HEK293T (cell line): ENCODE data around the gene SYTL2.

Experiments used
- CTCF ChIA-PET: fragments of 350-600 bp; formaldehyde crosslinking; extraction: SDS; loops from one replicate; lab custom pipeline; 2021; ENCODE audit warnings: antibody characterized with exemption, inconsistent platforms; lab: Yijun Ruan, JAX
- POLR2A ChIA-PET: fragments of 350-600 bp; formaldehyde crosslinking; extraction: SDS; loops from one replicate; lab custom pipeline; 2020; ENCODE audit warnings: antibody characterized with exemption, inconsistent platforms; lab: Yijun Ruan, JAX
- DNase-seq: peaks from one replicate; pipeline ENCODE4 v3.0.0; 2012; ENCODE audit warnings: mixed read lengths; ENCODE audit errors: extremely low spot score
- ARNT ChIP-seq: fragments of 450-650 bp; IDR thresholded peaks from 2 replicates; pipeline ENCODE4 v1.6.1; 2017; ENCODE audit warnings: mild to moderate bottlenecking
- BHLHE40 ChIP-seq: fragments of 450-650 bp; IDR thresholded peaks from 2 replicates; pipeline ENCODE4 v1.6.1; 2016; ENCODE audit warnings: mild to moderate bottlenecking, moderate library complexity, borderline replicate concordance
- CTBP1 ChIP-seq: fragments of 450-650 bp; IDR thresholded peaks from 2 replicates; pipeline ENCODE4 v1.6.1; 2016; ENCODE audit warnings: borderline replicate concordance
- ELF4 ChIP-seq: fragments of 450-650 bp; IDR thresholded peaks from 2 replicates; pipeline ENCODE4 v1.6.1; 2017; ENCODE audit warnings: antibody characterized with exemption
- FOXA1 ChIP-seq: fragments of 450-650 bp; IDR thresholded peaks from 2 replicates; pipeline ENCODE4 v1.6.1; 2016; ENCODE audit warnings: mild to moderate bottlenecking
- FOXK2 ChIP-seq: fragments of 450-650 bp; IDR thresholded peaks from 2 replicates; pipeline ENCODE4 v1.6.1; 2016; ENCODE audit warnings: mild to moderate bottlenecking
- FOXM1 ChIP-seq: fragments of 450-650 bp; IDR thresholded peaks from 2 replicates; pipeline ENCODE4 v1.6.1; 2017; ENCODE audit warnings: mild to moderate bottlenecking, borderline replicate concordance
- HDGF ChIP-seq: fragments of 450-650 bp; IDR thresholded peaks from 2 replicates; pipeline ENCODE4 v1.6.1; 2017; ENCODE audit warnings: antibody characterized with exemption, borderline replicate concordance
- L3MBTL2 ChIP-seq: fragments of 450-650 bp; conservative IDR thresholded peaks from 2 replicates; pipeline ENCODE4 v1.6.1; 2016; ENCODE audit warnings: mild to moderate bottlenecking
- LEF1 ChIP-seq: fragments of 450-650 bp; IDR thresholded peaks from 2 replicates; pipeline ENCODE4 v1.6.1; 2017; ENCODE audit warnings: mild to moderate bottlenecking, borderline replicate concordance
- NFRKB ChIP-seq: fragments of 450-650 bp; IDR thresholded peaks from 2 replicates; pipeline ENCODE4 v1.6.1; 2016; ENCODE audit warnings: mild to moderate bottlenecking, moderate library complexity
- SP1 ChIP-seq: fragments of 450-650 bp; IDR thresholded peaks from 2 replicates; pipeline ENCODE4 v1.6.1; 2017
- SUZ12 ChIP-seq: fragments of 450-650 bp; IDR thresholded peaks from 2 replicates; pipeline ENCODE4 v1.6.1; 2016; ENCODE audit warnings: mild to moderate bottlenecking
- TARDBP ChIP-seq: fragments of 450-650 bp; IDR thresholded peaks from 2 replicates; pipeline ENCODE4 v1.6.1; 2016
- ZNF384 ChIP-seq: fragments of 450-650 bp; IDR thresholded peaks from 2 replicates; pipeline ENCODE4 v1.6.1; 2016
- TF ChIP-seq, protein P1 (sequence below): fragments of 450-650 bp; IDR thresholded peaks from 2 replicates; pipeline ENCODE4 v1.6.1; 2016

Gene SYTL2

DNA sequence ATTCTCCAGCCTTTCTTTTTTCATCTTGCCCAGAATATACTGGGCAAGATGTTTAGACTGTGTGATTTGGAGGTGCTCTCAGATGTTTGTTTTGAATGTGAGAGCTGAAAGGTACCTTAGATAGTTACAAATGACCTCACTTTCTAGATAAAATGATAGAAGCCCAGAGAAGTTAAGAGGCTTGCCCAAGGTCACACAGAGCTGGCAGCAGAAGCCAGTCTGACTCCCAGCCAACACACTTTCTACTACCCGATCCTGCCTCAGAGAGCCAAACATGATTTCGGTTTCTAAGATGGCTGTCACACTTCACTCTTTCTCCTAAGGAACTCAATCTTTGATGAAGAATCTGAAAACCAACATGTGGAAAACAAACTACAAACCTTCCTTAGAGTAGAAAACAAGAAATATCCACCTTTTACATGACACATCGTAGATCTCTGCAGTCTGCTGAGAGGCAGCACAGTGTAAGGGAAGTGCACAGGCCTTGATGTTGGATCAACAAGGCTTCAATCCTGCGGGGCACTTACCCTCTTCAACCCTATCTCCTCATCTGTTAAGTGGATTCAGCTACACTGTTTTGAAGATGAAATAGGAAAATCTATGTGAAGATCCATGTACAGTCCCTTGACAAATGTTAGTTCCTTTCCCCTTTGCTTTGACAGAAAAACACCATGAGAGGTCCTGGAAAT, 58.6 kb downstream of the SYTL2 start:
- CTCF ChIA-PET = no interaction called here
- no peak for TF ChIP-seq L3MBTL2
- no peak for TF ChIP-seq SP1
- no peak for TF ChIP-seq ARNT
- TF ChIP-seq FOXM1 = no peak
- no peak for TF ChIP-seq LEF1
- no peak for TF ChIP-seq FOXK2
- TF ChIP-seq ELF4 = no peak
- TF ChIP-seq NFRKB = no peak
- no peak for TF ChIP-seq TARDBP
- no peak for TF ChIP-seq FOXA1
- no peak for TF ChIP-seq HDGF
- TF ChIP-seq, protein P1, sequence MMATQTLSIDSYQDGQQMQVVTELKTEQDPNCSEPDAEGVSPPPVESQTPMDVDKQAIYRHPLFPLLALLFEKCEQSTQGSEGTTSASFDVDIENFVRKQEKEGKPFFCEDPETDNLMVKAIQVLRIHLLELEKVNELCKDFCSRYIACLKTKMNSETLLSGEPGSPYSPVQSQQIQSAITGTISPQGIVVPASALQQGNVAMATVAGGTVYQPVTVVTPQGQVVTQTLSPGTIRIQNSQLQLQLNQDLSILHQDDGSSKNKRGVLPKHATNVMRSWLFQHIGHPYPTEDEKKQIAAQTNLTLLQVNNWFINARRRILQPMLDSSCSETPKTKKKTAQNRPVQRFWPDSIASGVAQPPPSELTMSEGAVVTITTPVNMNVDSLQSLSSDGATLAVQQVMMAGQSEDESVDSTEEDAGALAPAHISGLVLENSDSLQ = no peak
- no peak for TF ChIP-seq SUZ12
- no peak for TF ChIP-seq CTBP1
- no peak for TF ChIP-seq ZNF384
- TF ChIP-seq BHLHE40 = no peak
- POLR2A ChIA-PET = no interaction called here
- no peak for DNase-seq

DNA sequence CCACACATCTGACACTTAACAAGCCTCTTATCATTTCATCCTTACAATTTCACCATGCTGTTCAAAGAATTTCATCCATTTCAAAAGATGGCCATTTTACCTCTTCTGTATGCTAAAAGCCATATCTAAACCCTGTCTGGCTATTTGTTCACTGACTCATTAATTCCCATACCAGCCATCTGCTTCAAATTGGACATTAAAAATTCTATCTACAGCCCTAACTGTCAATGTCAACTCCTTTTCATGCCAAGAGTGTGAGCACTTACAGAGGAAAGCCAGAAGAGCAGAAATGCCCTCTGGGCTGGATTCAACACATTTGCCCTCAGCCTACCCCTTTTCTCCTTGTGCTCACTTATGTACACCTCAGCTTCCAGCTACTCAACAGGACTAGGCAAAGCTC, 59.2 kb downstream of the SYTL2 start:
- ChIA-PET CTCF (no interaction called here), POLR2A (no interaction called here)
- no peak for DNase-seq
- TF ChIP-seq ARNT (no peak), FOXM1 (no peak), BHLHE40 (no peak)

DNA sequence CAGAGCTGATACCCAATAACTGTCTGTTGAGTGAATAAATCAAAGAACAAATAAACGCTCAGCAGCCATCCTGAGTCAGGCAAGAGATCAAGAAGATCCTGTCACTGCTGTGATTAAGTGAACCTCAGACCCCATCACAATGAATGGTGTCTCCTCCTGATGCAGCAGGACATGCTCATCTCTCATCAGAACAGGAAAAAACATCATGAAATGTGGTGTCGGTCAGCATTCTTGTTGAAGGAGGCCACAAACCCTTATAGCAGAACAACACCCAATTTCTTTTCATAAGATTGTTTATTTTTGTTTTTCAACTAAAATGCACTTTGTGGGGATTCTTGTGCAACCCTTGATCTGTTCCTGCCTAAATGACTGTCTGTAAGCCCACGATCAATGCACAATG, 60.3 kb downstream of the SYTL2 start:
- ChIA-PET POLR2A (no interaction called here), CTCF (no interaction called here)
- TF ChIP-seq, protein P1 = no peak
- TF ChIP-seq SP1 = no peak
- TF ChIP-seq LEF1 = no peak
- no peak for TF ChIP-seq SUZ12
- TF ChIP-seq ELF4 = no peak
- TF ChIP-seq BHLHE40 = no peak
- no peak for TF ChIP-seq TARDBP
- TF ChIP-seq FOXM1 = no peak
- no peak for TF ChIP-seq FOXA1
- no peak for TF ChIP-seq CTBP1
- DNase-seq = no peak

DNA sequence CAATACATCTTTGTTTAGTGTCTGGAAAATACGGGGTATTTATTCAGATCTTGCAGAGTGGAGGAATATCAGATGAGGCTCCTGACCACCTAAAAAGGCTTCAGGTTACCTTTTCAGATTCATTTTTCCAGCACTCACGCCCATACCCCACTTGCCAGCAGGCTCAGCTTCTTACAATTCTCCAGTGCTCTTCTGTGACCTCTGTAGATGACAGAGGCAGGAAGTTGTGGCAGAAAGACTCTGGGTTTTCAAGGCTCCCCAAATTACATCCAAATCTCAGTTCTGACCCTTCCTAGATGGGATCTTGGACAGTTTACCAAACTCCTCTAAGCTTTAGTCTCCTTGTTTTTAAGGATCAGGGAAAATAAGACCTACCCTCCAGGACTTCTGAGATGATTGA, 61.1 kb downstream of the SYTL2 start:
- ChIA-PET CTCF (no interaction called here), POLR2A (no interaction called here)
- no peak for DNase-seq
- no peak for TF ChIP-seq CTBP1
- TF ChIP-seq ELF4 = no peak
- no peak for TF ChIP-seq NFRKB
- no peak for TF ChIP-seq LEF1
- no peak for TF ChIP-seq TARDBP
- TF ChIP-seq, protein P1 = no peak
- TF ChIP-seq SP1 = no peak
- no peak for TF ChIP-seq L3MBTL2
- no peak for TF ChIP-seq FOXA1
- TF ChIP-seq FOXK2 = no peak
- TF ChIP-seq FOXM1 = no peak
- TF ChIP-seq HDGF = no peak
- no peak for TF ChIP-seq SUZ12
- no peak for TF ChIP-seq ARNT
- TF ChIP-seq BHLHE40 = no peak
- TF ChIP-seq ZNF384 = no peak

DNA sequence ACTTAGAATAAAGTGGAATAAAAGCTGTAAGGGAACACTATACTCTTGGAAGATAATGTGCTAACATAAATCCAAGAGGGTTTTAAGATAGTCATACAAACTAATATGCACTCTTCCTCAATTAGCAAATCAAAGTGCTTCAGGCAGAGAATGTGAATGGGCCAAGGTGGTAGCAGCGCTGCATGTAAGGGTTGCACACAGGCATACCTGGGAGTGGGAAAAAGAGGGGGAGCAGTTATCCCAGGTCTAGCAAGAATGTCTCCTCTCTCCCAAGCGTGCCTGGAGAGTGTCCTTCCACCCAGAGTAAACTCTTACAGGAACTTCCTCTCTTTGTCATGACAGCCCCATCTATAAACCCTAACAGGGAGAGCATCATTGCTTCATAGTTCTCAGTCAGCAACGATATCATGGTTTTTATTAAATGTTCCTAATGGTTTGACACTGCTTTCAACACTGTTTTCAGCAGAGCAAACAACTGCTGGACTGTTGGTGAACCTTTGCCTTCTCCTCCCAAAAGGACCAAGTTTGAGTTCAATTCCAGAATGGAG, 61.6 kb downstream of the SYTL2 start:
- ChIA-PET POLR2A (no interaction called here), CTCF (no interaction called here)
- TF ChIP-seq FOXM1 = no peak
- no peak for TF ChIP-seq ELF4
- TF ChIP-seq FOXA1 = no peak
- no peak for TF ChIP-seq TARDBP
- no peak for TF ChIP-seq HDGF
- TF ChIP-seq FOXK2 = no peak
- no peak for TF ChIP-seq ZNF384
- TF ChIP-seq NFRKB = no peak
- TF ChIP-seq SP1 = no peak
- no peak for TF ChIP-seq ARNT
- TF ChIP-seq, protein P1 = no peak
- TF ChIP-seq LEF1 = no peak
- TF ChIP-seq L3MBTL2 = no peak
- no peak for DNase-seq
